Breast epithelium (tissue), 4 donors: ENCODE results near the gene TTBK1. TPM values are rescaled to one million over a fixed set of nuclear protein-coding genes. Genes with fewer than 3 reads are reported as not detected.

ENCODE experiments used
- DNase-seq, 2 donors: peaks; one replicate each; pipeline ENCODE4 v3.0.0-alpha.2; 2019; ENCODE audit warnings: low spot score in 2 of 2
- H3K27ac ChIP-seq, 2 donors: fragments of 200-600 bp; sonication (generic) in 1 of 2; one replicate each; pipeline ENCODE4 v1.5.1; 2016 to 2019; ENCODE audit warnings: mild to moderate bottlenecking in 1 of 2
- H3K27me3 ChIP-seq, 2 donors: fragments of 200-600 bp; sonication (generic) in 1 of 2; one replicate each; pipeline versions ENCODE4 v1.5.1 to v1.6.0; 2017 to 2019; ENCODE audit warnings: control low read depth in 1 of 2, mild to moderate bottlenecking in 1 of 2
- H3K36me3 ChIP-seq: fragments of 200-600 bp; one replicate; pipeline ENCODE4 v1.5.1; 2019
- H3K4me1 ChIP-seq, 2 donors: fragments of 200-600 bp; sonication (generic); one replicate each; pipeline ENCODE4 v1.5.1; 2016 to 2019; ENCODE audit warnings: control low read depth in 1 of 2
- H3K4me3 ChIP-seq, 3 donors: fragments of 200-600 bp; sonication (generic); 1 replicate in 2 of 3; 2 replicates in 1 of 3; pipeline ENCODE4 v1.5.1; 2016 to 2019; ENCODE audit warnings: mild to moderate bottlenecking in 3 of 3, moderate library complexity in 2 of 3
- H3K9me3 ChIP-seq, 2 donors: fragments of 200-600 bp; sonication (generic) in 1 of 2; one replicate each; pipeline ENCODE4 v1.5.1; 2016 to 2019; ENCODE audit warnings: control low read depth in 1 of 2
- CTCF ChIP-seq, 3 donors: fragments of 450-650 bp; IDR thresholded peaks; one replicate each; pipeline ENCODE4 v1.5.1; 2016 to 2017; ENCODE audit warnings: antibody characterized with exemption in 3 of 3, mild to moderate bottlenecking in 3 of 3, moderate library complexity in 3 of 3
- POLR2A ChIP-seq: fragments of 450-650 bp; IDR thresholded peaks from one replicate; pipeline ENCODE4 v1.6.1; 2016; ENCODE audit warnings: antibody characterized with exemption, mild to moderate bottlenecking, moderate library complexity
- POLR2AphosphoS5 ChIP-seq, 3 donors: sonication (generic); formaldehyde crosslinking; IDR thresholded peaks; one replicate each; pipeline ENCODE4 v1.6.1; 2017; ENCODE audit warnings: antibody characterized with exemption in 3 of 3
- intact Hi-C: fragments of 100-400 bp; cut with DNase I; formaldehyde crosslinking; loops from one replicate; pipeline ENCODE4 v1.15.1; 2023; ENCODE audit warnings: low total_unique reads
- total RNA-seq, 3 donors: library from RNA; depleted of rRNA; stranded (reverse); fragments of >200 nt; gene quantifications; one replicate each; pipeline ENCODE4 v1.1.0, GENCODE V29; 2016

TTBK1 gene
- total RNA-seq, 3 donors from 2014 or later = under 0.01 TPM; not detected in 2

GRCh38 chr6:43307451-43308100 is 64.3 kb downstream of the TTBK1 start:
- Histone ChIP-seq H3K4me1 (no peaks in the 10 kb centered on the region), H3K27ac (no peak overlapping the region), H3K27me3 (no peaks in the 10 kb centered on the region), H3K9me3 (no peaks in the 10 kb centered on the region), H3K36me3 (no peaks in the 10 kb centered on the region), H3K4me3 (peak overlapping the region in 1 of 3 donors; percentile 67)
- TF ChIP-seq CTCF (IDR thresholded peaks at IDR 0.05) (no peak), POLR2A (no peak), POLR2AphosphoS5 (IDR thresholded peaks at IDR 0.05) (no peak)
- no peak for DNase-seq
- intact Hi-C loops = no loop called here

GRCh38 chr6:43308101-43308989 is 65.1 kb downstream of the TTBK1 start, which contains the start of gene CRIP3:
Gene CRIP3 (minus strand): TSS chr6:43308826. CDS start chr6:43308792, 34 bp downstream.
- TF ChIP-seq CTCF (IDR thresholded peaks at IDR 0.05) (peak in 2 of 3 donors; percentile 20 to 48), POLR2AphosphoS5 (IDR thresholded peaks at IDR 0.05) (no peak), POLR2A (no peak)
- Histone ChIP-seq H3K4me1 (no peaks in the 10 kb centered on the region), H3K9me3 (no peaks in the 10 kb centered on the region), H3K27ac (no peak within 1 kb of the TSS), H3K4me3 (peak within 1 kb of the TSS; percentile 25 to 67 (median 38)), H3K27me3 (no peaks in the 10 kb centered on the region), H3K36me3 (no peaks in the 10 kb centered on the region)
- DNase-seq = peak in 1 of 2 donors; percentile 26
- intact Hi-C loops = no loop called here

- Histone ChIP-seq H3K4me3 (peak overlapping the region; percentile 25 to 67 (median 38)), H3K36me3 (no peaks in the 10 kb centered on the region), H3K27me3 (no peaks in the 10 kb centered on the region), H3K9me3 (no peaks in the 10 kb centered on the region), H3K27ac (no peak overlapping the region), H3K4me1 (no peaks in the 10 kb centered on the region)
- intact Hi-C loops = no loop called here
- no peak for TF ChIP-seq CTCF (IDR thresholded peaks at IDR 0.05)
- no peak for TF ChIP-seq POLR2AphosphoS5 (IDR thresholded peaks at IDR 0.05)
- no peak for TF ChIP-seq POLR2A
- DNase-seq = no peak
Observed at GRCh38 chr6:43308990-43309477, 65.8 kb downstream of the TTBK1 start.

- TF ChIP-seq CTCF (IDR thresholded peaks at IDR 0.05) = no peak
- no peaks in the 10 kb centered on the region for H3K4me1 ChIP-seq
- no peaks in the 10 kb centered on the region for H3K36me3 ChIP-seq
- H3K27me3 ChIP-seq = no peaks in the 10 kb centered on the region
- no peak overlapping the region for H3K4me3 ChIP-seq
- H3K9me3 ChIP-seq = no peaks in the 10 kb centered on the region
- no peak for DNase-seq
- H3K27ac ChIP-seq = no peak overlapping the region
- intact Hi-C loops = no loop called here
Observed at GRCh38 chr6:43310134-43310533, 66.9 kb downstream of the TTBK1 start.

- no peak for DNase-seq
- no peak overlapping the region for H3K4me3 ChIP-seq
- H3K4me1 ChIP-seq = no peaks in the 10 kb centered on the region
- H3K36me3 ChIP-seq = no peaks in the 10 kb centered on the region
- H3K27me3 ChIP-seq = no peaks in the 10 kb centered on the region
- H3K9me3 ChIP-seq = no peaks in the 10 kb centered on the region
- H3K27ac ChIP-seq = no peak overlapping the region
- intact Hi-C loops = no loop called here
- TF ChIP-seq POLR2A = no peak
Observed at GRCh38 chr6:43310624-43311023, 67.3 kb downstream of the TTBK1 start.
